Measurements from ENCODE around the gene IFIT3.

DNA sequence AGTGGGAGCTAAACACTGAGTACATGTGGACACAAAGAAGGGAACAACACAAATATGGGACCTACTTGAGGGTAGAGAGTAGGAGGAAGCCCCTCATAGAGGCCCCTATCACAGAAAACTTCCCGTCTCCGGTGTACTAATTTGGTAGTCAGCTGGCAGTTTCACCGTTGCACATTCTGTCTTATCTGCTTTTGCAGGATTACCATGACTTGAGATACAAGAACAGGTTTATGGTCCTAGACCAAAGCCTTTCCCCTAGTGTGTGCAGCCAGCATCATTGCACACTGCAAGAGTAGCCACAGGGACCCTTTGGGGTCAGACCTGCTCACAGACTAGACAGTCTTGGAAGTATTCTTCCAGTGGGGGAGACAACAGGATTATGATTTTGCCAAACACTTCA, 44.2 kb downstream of the IFIT3 start:
- TF ChIP-seq, protein P1, sequence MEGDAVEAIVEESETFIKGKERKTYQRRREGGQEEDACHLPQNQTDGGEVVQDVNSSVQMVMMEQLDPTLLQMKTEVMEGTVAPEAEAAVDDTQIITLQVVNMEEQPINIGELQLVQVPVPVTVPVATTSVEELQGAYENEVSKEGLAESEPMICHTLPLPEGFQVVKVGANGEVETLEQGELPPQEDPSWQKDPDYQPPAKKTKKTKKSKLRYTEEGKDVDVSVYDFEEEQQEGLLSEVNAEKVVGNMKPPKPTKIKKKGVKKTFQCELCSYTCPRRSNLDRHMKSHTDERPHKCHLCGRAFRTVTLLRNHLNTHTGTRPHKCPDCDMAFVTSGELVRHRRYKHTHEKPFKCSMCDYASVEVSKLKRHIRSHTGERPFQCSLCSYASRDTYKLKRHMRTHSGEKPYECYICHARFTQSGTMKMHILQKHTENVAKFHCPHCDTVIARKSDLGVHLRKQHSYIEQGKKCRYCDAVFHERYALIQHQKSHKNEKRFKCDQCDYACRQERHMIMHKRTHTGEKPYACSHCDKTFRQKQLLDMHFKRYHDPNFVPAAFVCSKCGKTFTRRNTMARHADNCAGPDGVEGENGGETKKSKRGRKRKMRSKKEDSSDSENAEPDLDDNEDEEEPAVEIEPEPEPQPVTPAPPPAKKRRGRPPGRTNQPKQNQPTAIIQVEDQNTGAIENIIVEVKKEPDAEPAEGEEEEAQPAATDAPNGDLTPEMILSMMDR (IDR thresholded peaks at IDR 0.05), result no peak
- TF ChIP-seq POLR2A (IDR thresholded peaks at IDR 0.05), result no peak

Data from body of pancreas (tissue), 4 donors.